ENCODE data around the gene KCNK3.

The KCNK3 gene

GRCh38 chr2:26715528-26716270 is 23.2 kb downstream of the KCNK3 start:
- DNase-seq = no peak

GRCh38 chr2:26716340-26716739 is 23.8 kb downstream of the KCNK3 start:
- no peak for DNase-seq

GRCh38 chr2:26716769-26717168 is 24.2 kb downstream of the KCNK3 start:
- no peak for DNase-seq

- DNase-seq = no peak
Measured at GRCh38 chr2:26717362-26717761, 24.8 kb downstream of the KCNK3 start.

- no peak for DNase-seq
Measured at GRCh38 chr2:26718949-26719686, 26.6 kb downstream of the KCNK3 start.

GRCh38 chr2:26720322-26721114 is 28.0 kb downstream of the KCNK3 start:
- DNase-seq = peak; percentile 34 to 77

- DNase-seq = peak; percentile 25 to 75
Measured at GRCh38 chr2:26721115-26722032, 28.9 kb downstream of the KCNK3 start.

GRCh38 chr2:26722328-26722727 is 29.8 kb downstream of the KCNK3 start:
- DNase-seq = no peak

GRCh38 chr2:26722911-26723310 is 30.4 kb downstream of the KCNK3 start:
- DNase-seq = no peak

- no peak for DNase-seq
Measured at GRCh38 chr2:26723475-26723874, 31.0 kb downstream of the KCNK3 start.

GRCh38 chr2:26723991-26724750 is 31.6 kb downstream of the KCNK3 start:
- no peak for DNase-seq

GRCh38 chr2:26724784-26725520 is 32.4 kb downstream of the KCNK3 start:
- no peak for DNase-seq

- no peak for DNase-seq
Measured at GRCh38 chr2:26725521-26725820, 32.9 kb downstream of the KCNK3 start.

GRCh38 chr2:26726228-26726627 is 33.7 kb downstream of the KCNK3 start:
- DNase-seq = no peak

- no peak for DNase-seq
Measured at GRCh38 chr2:26727641-26728561, 35.4 kb downstream of the KCNK3 start.

- no peak for DNase-seq
Measured at GRCh38 chr2:26729311-26729710, 36.8 kb downstream of the KCNK3 start.

GRCh38 chr2:26730549-26731344 is 38.2 kb downstream of the KCNK3 start:
- DNase-seq = no peak

GRCh38 chr2:26731714-26732113 is 39.2 kb downstream of the KCNK3 start:
- no peak for DNase-seq

GRCh38 chr2:26732446-26732845 is 39.9 kb downstream of the KCNK3 start:
- DNase-seq = no peak

Data from NCI-H2081 (cell line).